ENCODE data around the gene MED27. TPM values are rescaled to one million over a fixed set of nuclear protein-coding genes. Genes with fewer than 3 reads are reported as not detected.

Gene MED27
- polyA plus RNA-seq, 1 donor, result 20.1 TPM

DNA sequence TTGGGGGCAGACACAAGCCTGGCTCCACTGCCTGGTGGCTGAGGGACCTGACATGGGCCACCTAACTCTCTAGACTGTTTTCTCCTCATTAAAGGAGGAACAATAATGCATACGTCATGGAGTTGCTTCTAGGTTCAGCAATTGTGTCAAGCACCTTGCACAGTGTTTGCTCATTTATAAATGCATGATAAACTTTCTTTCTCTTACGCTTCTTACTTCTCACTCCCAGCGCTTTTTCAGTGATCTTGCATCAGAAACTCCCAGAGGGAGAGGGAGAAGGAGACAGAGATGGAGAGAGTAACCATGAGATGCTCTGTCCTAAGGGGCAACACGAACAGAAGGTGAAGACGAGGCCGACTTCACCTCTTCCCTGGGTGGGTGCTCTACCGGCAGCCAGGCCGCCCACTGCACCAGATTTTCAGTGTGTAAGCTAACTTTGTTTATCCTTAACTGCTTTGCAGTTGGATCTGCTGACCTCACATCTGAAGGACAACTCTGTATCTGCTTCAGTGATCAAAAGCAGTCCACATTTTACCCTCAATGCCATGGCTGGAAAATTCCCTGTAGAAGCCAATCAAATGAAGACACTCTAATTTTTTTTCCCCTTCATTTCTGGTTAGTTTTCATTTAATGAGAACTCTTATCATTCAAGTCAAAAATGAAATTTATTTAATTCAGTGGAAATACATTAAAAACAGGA is 35.3 kb downstream of the MED27 start:
- no peak for DNase-seq

DNA sequence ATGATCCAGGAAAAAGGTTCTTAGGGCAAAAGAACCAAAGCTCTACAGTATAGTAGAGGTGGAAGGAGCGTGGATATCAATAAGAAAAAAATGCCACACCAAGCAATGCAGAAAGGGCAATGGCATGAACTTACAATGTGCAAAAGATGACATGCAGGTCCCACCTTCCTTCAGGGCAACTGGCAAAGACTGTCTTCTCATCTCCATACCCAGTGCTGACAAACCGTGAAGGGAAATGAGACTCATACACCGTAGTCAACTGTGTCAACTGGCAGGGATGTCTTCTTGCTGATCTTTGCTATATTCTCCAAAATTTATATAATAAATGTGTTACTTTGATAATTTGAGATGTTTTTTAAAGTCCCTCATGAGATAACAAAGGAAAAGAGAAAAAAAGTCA is 36.0 kb downstream of the MED27 start:
- no peak for DNase-seq

DNA sequence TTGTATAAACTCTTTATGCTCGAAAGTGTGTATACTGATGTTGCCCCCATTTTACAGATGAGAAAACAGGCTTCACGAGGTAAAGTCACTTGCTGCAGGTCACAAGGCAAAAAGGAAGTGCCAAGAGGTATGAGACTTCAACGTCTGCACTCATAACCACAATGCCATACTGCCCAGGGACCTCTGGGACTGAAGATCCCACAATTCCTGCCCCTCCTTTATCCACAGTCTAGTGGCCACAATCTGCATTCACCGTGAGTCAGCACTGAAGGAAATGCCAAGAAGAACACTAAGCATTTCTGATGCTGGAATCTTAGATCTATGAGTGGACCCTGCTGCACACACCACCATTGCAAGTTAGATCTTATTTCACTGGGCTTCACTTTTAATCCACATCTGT is 37.3 kb downstream of the MED27 start:
- no peak for DNase-seq

DNA sequence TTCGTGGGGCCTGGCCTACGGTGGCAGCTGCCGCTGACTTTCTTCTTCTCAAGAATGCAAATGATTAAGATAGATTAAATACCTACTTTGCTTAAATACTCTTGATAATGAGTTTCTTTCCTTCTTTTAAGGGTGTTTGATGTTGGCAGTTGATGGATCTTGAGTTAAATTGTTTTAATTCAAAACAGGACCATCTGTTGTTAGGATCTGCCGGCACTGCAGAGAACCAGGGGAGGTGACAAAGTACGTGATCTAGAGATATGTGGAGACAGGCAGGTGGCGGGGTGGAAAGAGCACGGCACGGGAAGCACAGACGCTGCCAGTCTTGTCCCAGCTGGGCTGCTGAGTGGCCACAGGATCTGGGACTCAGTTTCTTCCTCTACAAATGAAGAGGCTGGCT is 37.9 kb downstream of the MED27 start:
- no peak for DNase-seq

DNA sequence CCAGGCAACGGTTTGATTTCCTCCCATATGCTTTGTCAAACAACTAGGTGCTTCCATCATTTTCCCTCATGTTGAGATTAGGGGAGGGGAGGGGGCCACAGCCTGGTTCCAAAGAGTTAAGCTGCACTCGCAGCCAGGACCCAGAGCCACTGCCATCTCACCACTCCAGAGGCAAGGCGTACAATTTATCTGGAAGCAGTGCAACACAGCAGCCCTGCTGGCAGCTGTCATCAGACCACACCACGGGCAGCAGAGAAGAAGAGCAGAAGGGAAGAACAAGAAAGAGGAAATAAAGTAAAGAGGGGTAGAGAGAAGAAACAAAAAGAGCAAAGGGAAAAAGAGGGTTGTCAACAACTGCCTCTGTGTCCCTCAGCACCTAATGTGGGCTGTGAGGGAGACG is 38.9 kb downstream of the MED27 start:
- no peak for DNase-seq

DNA sequence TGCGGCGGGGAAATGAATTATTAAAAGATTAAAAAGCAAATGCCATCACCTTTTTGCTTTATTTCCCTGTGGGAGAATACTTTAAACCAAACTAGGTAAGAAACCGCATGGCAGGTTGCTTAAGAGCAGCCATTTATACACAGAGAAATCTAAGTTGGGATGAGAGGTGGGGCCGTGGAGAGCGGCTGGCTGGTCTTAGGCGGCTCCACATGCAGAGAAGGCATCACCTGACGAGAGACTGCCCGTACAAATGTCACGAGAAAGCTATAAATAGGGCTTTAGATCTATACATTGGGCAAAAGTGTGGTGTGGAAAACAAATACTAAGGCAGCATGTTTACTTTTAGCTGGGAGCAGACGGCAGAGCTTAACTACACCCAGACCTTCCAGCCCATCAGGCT is 39.4 kb downstream of the MED27 start:
- no peak for DNase-seq

DNA sequence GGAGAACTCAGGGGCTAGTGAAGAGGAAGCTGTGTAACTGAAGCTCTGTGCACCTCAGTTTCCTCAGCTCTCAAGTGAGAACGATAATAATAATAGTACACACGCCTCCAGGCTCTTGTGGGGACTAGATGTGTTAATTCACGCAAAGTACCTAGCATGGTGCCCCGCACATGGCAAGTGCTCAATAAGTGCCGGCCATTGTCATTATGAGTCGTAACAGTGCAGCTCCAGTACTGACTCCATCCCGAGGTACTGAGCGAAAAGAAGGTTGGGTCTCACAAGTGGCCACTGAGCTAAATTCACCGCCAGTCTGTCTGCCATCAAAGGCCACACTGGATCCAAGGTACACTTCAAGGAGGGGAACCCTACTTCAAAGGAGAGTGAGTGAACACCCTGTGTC is 40.4 kb downstream of the MED27 start:
- no peak for DNase-seq

DNA sequence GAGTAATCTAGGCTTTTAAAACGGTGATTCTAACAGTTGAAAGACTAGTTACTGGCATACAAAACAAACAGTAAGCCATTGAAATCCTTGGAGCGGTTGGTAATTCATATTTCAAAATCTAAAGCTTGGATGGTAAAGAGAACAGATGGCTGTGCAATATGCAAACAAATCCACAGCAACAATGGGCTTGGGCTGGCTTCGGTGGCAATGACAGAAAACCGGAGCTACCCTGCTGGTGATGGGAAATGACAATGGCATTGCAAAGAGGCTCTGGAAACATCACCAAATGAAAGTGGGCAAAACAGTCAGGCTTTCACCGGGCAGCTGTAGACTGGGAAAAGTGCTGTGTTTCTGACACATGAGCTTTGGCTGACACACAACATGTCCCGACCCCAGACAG is 42.2 kb downstream of the MED27 start:
- DNase-seq, result no peak

DNA sequence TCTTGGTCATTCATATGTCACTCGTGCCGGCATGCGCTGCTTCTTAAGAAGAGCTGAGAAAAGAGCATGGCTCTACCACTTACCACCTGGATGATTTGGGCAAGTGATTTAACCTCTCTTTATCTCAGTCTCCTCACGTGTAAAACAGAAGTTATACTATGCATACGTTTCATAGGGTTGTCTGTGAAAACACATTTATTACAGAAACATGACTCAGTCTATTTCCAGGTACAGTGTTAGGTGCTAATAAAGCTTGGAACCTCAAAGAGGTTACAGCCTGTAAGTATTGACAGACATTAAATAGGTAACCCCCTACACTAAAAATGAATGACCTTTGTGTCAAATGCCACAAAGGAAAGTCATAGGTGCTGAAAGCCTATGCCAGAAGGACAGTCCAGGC is 43.1 kb downstream of the MED27 start:
- DNase-seq, result no peak

DNA sequence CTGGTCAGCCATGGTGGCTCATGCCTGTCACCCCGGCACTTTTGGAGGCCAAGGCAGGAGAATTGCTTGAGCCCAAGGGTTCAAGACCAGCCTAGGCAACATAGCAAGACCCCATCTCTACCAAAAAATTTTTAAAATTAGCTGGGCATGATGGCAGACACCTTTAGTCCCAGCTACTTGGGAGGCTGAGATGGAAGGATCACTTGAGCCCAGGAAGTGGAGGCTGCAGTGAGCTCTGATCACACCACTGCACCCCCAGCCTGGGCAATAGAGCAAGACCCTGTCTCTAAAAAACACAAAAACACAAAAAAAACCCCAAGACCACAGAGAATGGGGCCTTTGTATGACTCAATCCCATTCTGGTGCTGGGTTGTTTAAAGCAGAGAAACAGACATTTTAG is 44.0 kb downstream of the MED27 start:
- DNase-seq, result no peak

DNA sequence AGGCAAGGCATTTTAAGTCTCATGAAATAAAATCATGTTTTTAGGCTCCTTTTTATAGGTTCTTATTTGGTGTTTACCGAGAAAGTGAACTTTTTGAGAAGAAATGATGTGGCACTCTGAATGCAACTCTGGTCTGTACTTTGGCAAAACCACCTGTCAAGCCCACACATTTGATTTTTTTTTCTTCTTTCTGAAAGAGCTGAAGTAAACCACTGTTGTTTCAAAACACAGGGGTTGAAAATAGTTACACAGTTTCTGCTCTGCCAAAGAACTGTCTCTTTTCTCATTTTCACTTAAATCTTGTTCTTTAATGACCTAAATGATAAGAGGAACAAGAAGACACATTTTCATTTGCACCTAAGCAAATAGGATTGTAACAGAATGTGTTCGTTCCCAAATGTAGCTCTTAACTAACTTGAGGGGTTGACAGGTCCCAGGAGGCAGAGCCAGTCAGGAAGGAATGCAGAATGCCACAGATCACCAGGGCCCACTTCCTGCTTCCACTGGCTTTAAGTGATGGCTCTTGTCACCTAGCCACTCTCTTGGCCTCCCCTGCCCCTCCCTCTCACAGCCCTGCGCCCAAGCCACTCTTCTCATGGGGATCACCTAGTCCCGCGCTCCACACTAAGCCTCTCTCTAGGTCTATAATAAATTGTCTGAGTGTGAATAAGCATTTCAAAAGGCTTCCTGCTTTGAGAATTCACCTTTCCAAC is 47.3 kb downstream of the MED27 start:
- no peak for DNase-seq

DNA sequence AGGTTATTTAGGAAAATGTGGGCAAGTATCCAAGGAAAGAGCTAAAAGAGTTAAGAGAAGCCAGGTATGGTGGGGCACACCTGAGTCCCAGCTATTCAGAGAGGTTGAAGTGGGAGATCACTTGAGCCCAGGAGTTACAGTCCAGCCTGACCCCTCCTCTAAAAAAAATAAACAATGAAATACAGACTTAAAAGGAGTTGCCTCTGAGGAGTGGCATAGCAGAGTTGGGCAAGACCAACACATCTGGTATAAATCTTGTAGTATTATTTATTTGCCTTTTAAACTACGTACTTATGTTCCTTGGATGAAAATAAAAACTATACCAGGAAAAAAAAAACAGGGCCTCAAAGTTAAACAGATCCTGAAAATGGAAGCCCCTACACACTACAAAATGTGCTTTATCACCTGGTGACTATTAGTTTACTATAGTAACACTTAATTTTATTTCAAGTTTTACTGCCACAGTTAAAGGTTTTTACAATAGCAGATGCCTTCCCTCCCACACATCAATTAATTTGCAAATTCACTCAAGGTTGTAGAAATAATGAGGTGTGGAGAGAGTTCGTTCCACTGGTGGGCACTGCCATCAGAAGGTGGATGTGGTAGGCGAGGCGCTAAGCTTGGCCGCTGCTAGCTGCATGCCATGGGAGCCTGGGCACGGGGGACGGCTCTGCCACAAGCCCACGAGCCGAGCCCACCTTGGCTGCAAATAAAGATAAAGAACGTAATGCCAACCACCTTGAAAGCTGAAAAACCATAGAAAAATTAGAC is 48.0 kb downstream of the MED27 start:
- DNase-seq, result no peak

DNA sequence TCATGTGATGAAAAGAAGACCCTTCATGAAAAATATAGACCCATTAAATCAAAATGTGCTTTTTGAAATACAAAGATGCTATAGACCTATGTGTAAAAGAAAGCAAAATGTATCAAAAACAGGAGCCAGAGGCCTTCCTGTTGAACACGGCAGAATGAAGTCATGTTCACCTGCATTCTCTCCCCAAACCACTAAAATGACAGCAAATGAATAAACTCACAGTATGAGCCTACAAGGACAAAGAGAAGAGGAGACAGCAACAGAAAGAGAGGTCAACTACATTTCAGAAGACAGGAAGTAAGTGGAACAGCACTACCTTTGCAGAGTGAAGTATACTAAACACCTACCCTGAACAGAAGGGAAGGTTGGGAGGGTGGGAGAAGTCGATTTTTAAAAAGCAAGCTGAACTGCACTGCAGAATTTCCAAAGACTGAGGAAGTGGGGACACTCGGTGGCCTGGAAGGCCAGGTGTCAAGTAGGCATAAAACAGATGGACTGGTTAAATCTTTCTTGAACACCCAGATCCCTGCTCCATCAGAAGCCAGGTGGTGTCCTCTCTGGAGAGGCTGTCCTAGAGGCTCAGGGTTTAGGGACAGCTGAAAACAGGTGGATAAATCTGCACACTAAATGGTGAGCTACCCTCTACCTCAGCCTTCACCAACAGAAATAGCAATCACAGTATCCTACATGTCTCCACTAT is 48.9 kb downstream of the MED27 start:
- no peak for DNase-seq

DNA sequence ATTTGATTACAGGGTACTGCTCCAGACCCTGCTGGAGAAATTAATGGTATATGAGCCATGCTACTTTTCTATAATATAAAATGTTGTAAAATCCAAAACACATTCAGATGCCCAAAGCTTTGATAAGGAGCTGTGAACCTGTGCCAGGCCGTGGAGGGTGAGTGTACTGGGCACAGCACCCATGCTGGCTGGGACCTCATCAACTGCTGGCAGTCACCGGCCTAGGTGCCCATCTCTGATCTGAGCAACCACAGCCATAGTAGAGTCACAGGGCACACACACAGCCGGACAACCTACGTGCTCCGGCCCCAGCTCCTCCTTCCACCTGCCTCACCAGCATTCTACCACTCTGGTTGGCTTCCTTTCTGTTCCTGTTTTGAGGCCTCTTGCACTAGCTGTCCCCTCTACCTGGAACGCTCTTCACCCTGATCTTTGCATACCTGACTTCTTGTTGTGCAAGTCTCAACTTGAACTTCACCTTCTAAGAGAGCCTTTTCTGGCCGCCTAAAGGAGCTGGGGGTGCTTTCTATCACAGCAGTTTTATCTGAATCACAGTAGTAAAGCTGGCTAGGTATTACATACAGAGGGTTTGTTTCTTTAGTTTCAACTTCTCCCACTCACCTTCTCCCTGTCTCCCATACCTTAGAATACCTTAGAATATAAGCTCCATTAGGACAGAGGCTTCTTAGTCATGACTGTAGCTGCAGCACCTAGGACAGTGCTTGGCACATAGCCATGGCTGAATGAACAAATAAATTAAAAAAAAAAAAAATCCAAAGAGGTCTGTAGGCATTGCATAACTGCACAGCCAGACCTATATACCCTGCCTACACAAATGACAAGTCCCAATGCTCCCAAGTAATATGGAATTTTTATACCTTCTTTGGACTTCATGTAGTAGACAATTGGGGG is 51.7 kb downstream of the MED27 start:
- DNase-seq, result no peak

DNA sequence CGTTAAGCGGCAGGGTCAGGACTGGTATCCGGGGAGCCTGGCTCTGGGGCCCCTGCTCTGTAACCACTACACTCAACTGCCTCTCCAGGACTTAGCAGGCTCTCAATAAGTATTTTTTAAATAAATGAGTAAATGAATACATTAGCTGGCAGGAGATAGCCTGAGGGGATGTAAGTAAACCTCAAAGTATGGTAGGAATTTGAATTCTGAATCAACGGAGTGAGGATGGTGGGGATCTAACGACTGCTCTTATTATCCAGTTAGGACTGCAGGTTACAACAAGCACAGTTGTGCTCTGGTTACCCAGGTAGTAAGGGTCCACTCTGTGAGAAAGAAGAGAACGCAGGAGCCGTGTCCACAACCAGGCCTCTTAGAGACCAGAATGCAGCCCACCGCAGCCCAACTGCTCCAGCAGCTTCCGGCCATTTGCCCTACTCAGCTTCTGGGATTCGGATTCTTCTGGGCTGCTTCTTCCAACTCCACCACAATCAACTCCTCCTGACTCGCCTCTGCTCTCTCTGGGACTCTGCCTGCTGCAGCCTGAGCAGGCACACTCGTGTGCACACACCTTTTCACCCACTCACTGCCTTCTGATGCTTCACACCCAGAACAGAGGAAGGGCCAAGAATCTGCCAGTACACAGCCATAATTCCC is 52.6 kb downstream of the MED27 start:
- DNase-seq, result no peak

DNA sequence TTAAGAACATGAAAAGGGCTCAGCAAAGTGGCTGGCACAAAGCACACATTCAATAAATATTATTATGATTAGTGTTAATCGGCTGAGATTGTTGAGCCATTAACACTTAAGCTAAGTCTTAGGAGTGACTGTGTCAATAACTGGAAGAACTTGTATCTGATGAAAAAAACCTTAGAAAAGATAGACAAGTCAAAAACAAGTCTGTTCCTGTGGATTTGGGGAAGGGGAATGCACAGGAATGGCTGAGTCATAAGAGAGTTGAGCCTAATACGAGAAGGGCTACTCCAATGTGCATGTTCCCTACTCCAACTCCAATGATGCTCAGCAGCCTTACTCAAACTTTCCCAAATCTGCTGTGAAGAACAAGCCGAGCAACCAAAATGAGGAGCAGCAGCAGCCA is 53.9 kb downstream of the MED27 start:
- no peak for DNase-seq

DNA sequence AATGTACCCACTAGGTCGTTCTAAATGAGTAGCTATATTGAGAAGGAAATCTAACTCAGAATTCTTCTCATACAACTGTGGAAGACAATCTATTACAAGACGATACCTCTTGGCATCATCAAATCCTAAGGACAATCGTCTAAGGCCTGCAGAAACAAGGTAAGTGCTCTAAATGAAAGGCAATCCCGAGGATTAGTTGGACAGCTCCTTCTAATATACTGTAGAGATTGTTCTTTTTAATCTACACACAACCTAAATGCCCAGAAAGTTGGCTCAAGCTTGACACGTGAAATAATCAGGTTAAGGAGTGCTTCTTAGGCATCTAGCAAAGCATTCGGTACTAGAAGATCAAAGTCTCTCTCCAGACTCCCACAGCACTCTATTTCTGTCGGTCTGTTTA is 55.1 kb downstream of the MED27 start:
- DNase-seq, result no peak

DNA sequence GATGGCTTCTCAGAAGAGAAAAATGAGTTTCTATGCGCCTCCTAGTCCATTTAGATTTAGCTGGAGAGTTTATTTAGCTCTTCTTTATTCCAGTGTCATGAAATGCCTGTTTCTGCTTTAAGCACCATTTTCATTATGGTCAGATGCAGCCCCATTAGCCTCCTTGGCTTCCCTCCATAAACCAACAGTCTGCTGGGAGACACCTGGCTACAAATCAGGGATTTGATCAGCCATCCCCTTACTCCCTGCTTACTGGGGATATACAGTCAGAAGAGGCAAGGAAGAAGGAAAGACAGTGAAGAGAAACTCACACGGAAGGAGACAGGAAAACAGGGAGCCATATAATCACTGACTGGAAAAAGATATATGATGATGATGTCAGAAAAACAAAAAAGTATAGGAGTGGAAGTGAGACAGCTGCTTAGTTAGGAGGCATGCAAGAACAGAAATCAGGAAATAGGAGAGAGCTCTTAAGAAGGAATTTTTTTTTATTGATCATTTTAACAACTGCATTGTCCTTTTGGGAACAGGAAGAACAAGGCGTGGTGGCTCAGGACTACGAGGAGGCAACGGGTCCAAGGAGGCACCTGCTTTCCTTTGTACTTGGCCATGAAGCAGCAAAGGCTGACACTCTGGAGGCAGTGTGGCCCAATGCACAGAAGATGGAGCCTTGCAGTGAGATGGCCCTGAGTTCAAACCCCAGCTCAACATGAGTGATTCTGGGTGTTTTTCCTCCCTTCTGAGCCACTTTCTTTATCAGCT is 56.1 kb downstream of the MED27 start:
- DNase-seq, result no peak

DNA sequence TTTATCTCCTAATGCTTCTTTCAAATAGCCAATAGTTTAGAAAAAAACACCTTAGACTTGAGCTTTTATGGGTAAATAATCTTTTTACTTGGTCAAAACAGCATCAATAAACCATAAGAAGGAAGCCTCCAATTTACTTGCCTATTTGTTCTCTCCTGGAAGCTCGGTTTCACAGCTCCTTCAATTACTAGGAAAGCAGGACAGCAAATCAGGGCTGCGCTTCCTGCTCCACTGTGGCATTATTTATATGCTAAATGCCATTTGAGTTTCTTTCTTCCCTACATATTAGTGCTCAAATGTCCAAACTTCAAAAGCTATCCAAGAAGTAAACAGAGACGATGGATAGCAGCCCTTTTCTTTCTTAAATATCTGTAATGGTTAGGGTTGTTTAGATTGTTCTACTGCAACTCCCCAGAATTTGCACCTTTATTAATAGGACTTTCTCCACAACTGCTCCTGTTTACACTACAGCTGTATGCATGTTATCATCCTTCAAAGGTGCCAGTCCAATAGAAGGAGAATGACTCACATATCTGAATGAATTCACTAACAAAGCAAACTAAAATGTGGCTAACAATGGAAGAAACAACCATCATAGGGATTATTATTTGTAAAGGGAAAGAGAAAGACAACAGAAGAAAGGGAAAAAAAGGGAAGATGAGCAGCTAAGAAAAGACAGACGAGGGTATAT is 58.7 kb downstream of the MED27 start:
- DNase-seq, result no peak

DNA sequence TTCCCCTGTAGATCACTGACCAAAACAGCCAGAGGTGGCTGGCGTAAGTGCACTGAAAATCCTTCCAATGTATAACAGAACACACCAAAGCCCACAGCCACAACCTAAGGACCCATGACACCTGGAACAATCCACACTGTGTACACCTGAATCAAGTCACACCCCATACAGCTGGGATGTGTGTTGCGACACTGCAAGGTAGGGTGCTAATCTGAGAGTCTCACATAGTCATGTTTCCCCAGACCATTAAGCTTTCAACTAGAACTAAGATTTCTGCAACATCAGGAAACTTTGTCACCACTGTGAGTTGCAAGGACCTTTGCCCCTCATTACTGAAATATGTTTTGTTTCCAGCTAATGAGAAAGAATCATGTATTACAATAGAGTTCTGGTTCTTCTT is 59.4 kb downstream of the MED27 start:
- DNase-seq, result no peak
